A673 (cell line): ENCODE data around the gene ENTPD2. TPM values are rescaled to one million over a fixed set of nuclear protein-coding genes. Genes with fewer than 3 reads are reported as not detected.

Experiments used
- BruUV-seq: library from RNA; stranded (reverse); fragments of 400-500 nt; replicated peaks from 2 replicates; lab custom pipeline; 2021; lab: Mats Ljungman, UMichigan
- CTCF ChIA-PET: fragments of 300-600 bp; sonication (Branson Sonifier 250); formaldehyde crosslinking; loops from one replicate; lab custom pipeline; 2022; ENCODE audit warnings: antibody characterized with exemption; lab: Charles Lee
- POLR2A ChIA-PET: fragments of 300-600 bp; sonication (Branson Sonifier 250); formaldehyde crosslinking; loops from one replicate; lab custom pipeline; 2022; ENCODE audit warnings: antibody characterized with exemption; ENCODE audit not compliant: low non-redundant PET; lab: Charles Lee
- DNase-seq: peaks from one replicate; pipeline ENCODE4 v3.0.0-alpha.2; 2015; ENCODE audit warnings: low spot score
- H3K27ac ChIP-seq: fragments of 200-600 bp; sonication (generic); 2 replicates; pipeline ENCODE4 v1.5.1; 2016; ENCODE audit warnings: mixed run types, low read depth, mild to moderate bottlenecking, mixed read lengths, antibody characterized with exemption, low read length; ENCODE audit not compliant: poor library complexity, severe bottlenecking
- H3K27me3 ChIP-seq: fragments of 200-600 bp; sonication (generic); replicated peaks from 2 replicates; pipeline ENCODE4 v1.6.1; 2017; ENCODE audit warnings: mixed run types, low read depth, mild to moderate bottlenecking, mixed read lengths, antibody characterized with exemption, low read length; ENCODE audit not compliant: insufficient read depth, poor library complexity
- H3K36me3 ChIP-seq: fragments of 200-600 bp; sonication (generic); 2 replicates; pipeline ENCODE4 v1.6.1; 2016; ENCODE audit warnings: mixed run types, mild to moderate bottlenecking, mixed read lengths, antibody characterized with exemption, low read length; ENCODE audit not compliant: insufficient read depth, poor library complexity, severe bottlenecking
- H3K4me1 ChIP-seq: fragments of 200-600 bp; sonication (generic); 2 replicates; pipeline ENCODE4 v1.6.1; 2017; ENCODE audit warnings: mixed run types, mild to moderate bottlenecking, mixed read lengths, antibody characterized with exemption, low read length; ENCODE audit not compliant: insufficient read depth, poor library complexity, severe bottlenecking
- H3K4me3 ChIP-seq: fragments of 200-600 bp; sonication (generic); 2 replicates; pipeline ENCODE4 v1.5.1; 2016; ENCODE audit warnings: low read depth, mixed run types, mild to moderate bottlenecking, mixed read lengths, low read length; ENCODE audit not compliant: poor library complexity, severe bottlenecking
- H3K9me3 ChIP-seq: fragments of 200-600 bp; sonication (generic); 2 replicates; pipeline ENCODE4 v1.6.1; 2016; ENCODE audit warnings: mixed run types, low read depth, mild to moderate bottlenecking, mixed read lengths, antibody characterized with exemption, low read length; ENCODE audit not compliant: poor library complexity, severe bottlenecking
- CTCF ChIP-seq: fragments of 300-800, 200-600 bp; sonication (generic); conservative IDR thresholded peaks from 2 replicates; pipeline ENCODE4 v1.5.1; 2017; ENCODE audit warnings: low read depth, mild to moderate bottlenecking, antibody characterized with exemption, low read length, moderate library complexity, mixed read lengths
- EZH2 ChIP-seq: fragments of 200-600 bp; sonication (generic); IDR thresholded peaks from 2 replicates; pipeline ENCODE4 v1.6.1; 2017; ENCODE audit warnings: borderline replicate concordance, low read depth, mild to moderate bottlenecking, mixed read lengths, antibody characterized with exemption, low read length; ENCODE audit not compliant: poor library complexity, severe bottlenecking
- intact Hi-C: fragments of 100-400 bp; cut with micrococcal nuclease; formaldehyde crosslinking; loops from one replicate; pipeline ENCODE4 v1.10.0; 2022; ENCODE audit not compliant: unreplicated experiment
- total RNA-seq: library from RNA; stranded (reverse); gene quantifications from 2 replicates; pipeline ENCODE4 v1.2.3, GENCODE V29; 2021

Gene ENTPD2
- total RNA-seq, 1 experiment from 2014 or later = not detected

DNA sequence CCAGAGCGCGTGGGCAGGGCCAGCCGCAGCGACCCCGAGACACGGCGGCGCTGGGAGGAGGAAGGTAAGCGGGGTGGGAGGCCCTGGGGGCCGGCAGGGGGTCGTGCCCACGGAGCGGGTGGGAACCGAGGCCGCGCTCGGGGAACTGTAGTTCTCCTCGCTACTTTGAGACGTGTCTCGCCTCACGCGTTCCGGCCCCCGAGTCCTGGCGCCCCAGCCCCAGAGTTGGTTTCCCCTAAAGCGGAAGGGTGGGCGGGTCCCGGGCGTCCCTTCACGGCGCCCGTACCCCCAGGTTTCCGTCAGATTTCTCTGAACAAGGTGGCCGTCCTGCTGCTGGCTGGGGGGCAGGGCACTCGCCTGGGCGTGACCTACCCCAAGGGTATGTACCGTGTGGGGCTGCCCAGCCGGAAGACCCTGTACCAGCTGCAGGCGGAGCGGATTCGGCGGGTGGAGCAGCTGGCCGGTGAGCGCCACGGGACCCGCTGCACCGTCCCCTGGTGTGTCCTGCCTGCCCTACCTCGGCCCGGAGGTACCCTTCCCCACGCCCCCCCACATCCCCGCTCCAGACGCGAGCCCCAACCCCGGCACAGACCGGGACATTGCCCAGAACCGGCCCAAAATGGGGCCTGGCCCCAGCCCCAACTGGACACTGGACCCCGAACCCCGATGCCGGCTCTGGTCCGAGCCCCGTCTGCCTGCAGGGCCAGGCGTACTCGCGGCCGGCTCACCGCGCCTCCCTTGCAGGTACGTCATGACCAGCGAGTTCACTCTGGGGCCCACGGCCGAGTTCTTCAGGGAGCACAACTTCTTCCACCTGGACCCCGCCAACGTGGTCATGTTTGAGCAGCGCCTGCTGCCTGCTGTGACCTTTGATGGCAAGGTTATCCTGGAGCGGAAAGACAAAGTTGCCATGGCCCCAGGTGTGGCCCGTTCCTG is 24.2 kb upstream of the ENTPD2 start:
- TF ChIP-seq CTCF (no peak), EZH2 (no peak)
- Histone ChIP-seq H3K27me3 (no peaks in the 10 kb centered on the region), H3K36me3 (peaks cover 5% of the 10 kb centered on the region), H3K27ac (no peak overlapping the region), H3K9me3 (no peaks in the 10 kb centered on the region), H3K4me3 (peak overlapping the region; percentile 59), H3K4me1 (peaks cover 5% of the 10 kb centered on the region)
- CTCF ChIA-PET = no interaction called here
- intact Hi-C loops = no loop called here
- no peak for DNase-seq
- POLR2A ChIA-PET = no interaction called here
- no TSS peak for BruUV-seq

DNA sequence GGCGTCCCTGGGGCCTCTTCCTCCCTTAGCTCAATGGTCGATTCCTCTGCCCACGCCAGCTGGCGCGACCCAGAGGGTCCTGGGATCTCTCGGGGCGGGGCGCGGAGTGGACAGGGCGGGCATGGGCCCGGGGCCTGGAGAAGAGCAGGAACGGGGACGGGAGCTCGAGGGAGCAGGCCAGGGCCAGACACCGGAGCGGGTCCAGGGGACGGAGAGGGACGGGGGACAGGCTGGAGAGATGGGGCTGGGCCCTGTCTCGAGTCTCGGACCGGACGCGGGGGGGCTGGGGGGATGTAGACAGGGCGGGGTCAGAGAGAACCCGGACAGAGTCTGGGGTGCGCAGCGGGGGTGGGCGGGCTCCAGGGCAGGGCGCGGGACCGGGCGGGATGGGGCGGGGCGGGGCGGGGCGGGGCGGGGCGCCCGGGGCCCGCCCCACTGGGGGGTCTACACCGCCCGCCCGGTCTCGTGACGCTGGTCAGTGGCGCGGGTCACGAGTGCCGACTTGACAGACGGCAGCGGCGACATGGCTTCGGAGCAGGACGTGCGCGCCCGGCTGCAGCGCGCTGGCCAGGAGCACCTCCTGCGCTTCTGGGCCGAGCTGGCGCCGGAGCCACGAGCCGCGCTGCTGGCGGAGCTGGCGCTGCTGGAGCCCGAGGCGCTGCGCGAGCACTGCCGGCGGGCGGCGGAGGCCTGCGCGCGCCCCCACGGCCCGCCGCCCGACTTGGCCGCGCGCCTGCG is 23.3 kb upstream of the ENTPD2 start, which contains the start of gene UAP1L1:
Gene UAP1L1, plus strand, starts transcription at position 508 of the 738 bp plus-strand sequence. Its CDS starts 16 bp downstream, at position 524.
- Histone ChIP-seq H3K9me3 (no peaks in the 10 kb centered on the region), H3K36me3 (peaks cover 5% of the 10 kb centered on the region), H3K27me3 (no peaks in the 10 kb centered on the region), H3K4me3 (peak within 1 kb of the TSS; percentile 59), H3K4me1 (peaks cover 5% of the 10 kb centered on the region), H3K27ac (no peak within 1 kb of the TSS)
- DNase-seq = peak; percentile 58
- TF ChIP-seq EZH2 (no peak), CTCF (no peak)
- intact Hi-C loops = no loop called here
- CTCF ChIA-PET = interaction anchor here (0.5 to 1.1 kb wide), 2 partner anchors 10 to 27 kb away, joined by 3 read pairs; no protein-coding TSS in a partner anchor
- POLR2A ChIA-PET = no interaction called here
- BruUV-seq = no TSS peak

GRCh38 chr9:137076636-137077009 is 22.8 kb upstream of the ENTPD2 start:
- no TSS peak for BruUV-seq
- H3K4me3 ChIP-seq = peak overlapping the region; percentile 59
- TF ChIP-seq EZH2 = no peak
- TF ChIP-seq CTCF = no peak
- H3K27ac ChIP-seq = no peak overlapping the region
- no peaks in the 10 kb centered on the region for H3K27me3 ChIP-seq
- no peaks in the 10 kb centered on the region for H3K9me3 ChIP-seq
- CTCF ChIA-PET = interaction anchor here (0.5 to 1.1 kb wide), 2 partner anchors 9 to 26 kb away, joined by 3 read pairs; no protein-coding TSS in a partner anchor
- POLR2A ChIA-PET = no interaction called here
- intact Hi-C loops = no loop called here
- no peak for DNase-seq
- peaks cover 5% of the 10 kb centered on the region for H3K36me3 ChIP-seq
- peaks cover 5% of the 10 kb centered on the region for H3K4me1 ChIP-seq
